GM12865 (cell line): ENCODE data around the gene FOXE1.

Experiments used
- DNase-seq: peaks from one replicate; pipeline ENCODE4 v3.0.0; 2010; ENCODE audit warnings: low read depth
- H3K4me3 ChIP-seq: 2 replicates; pipeline ENCODE4 v1.5.1; 2011; ENCODE audit warnings: mild to moderate bottlenecking, low read depth, low read length, control low read depth
- TF ChIP-seq, protein P1 (sequence below): IDR thresholded peaks from 2 replicates; pipeline ENCODE4 v1.5.1; 2011; ENCODE audit warnings: low read length, control low read depth, low read depth, inconsistent platforms; ENCODE audit not compliant: insufficient read depth; ENCODE audit errors: missing control alignments

The FOXE1 gene

DNA sequence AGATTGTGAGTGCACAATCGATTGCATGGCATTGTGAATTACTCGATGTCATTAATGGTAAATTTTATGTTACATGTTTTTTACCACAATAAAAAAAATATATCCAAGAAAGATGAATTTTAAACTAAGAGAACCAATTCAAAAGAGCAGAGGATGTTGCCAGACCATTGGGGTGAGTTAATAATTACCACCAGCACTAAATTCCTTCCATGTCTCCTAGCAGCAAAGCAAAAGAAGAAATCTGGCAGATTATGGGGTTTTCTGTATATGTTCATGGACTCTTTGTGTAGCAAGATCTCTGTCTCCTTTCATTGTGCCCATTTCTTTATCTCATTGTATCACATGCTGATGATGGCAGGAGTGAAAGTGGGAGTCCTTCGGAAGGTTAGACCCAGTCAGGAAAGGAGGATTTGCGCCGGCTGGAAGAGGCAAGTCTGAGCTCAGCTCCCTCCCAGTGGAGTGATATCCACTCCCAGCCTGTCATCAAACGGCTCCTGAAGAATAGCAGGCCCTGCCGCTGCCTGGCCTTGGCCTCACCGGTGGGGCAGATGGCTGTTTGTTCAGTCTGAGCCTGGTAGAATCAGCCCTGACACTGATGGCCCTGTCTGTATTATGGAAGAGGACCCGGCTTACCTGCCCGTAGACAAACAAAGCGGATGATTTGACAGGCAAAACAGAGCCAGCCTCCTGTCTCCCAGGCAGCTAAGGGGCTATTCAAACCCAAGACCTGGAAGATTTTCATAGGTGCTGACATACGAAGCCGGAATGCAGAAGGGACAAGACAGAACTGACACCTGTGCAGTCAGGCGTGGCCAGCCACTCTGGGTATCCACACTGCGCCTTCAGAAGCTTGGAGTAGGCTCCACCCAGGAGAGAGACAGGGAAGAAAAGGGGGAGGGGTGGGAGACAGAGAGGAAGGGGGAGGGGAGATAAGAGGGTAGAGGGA is 21.9 kb upstream of the FOXE1 start:
- TF ChIP-seq, protein P1, sequence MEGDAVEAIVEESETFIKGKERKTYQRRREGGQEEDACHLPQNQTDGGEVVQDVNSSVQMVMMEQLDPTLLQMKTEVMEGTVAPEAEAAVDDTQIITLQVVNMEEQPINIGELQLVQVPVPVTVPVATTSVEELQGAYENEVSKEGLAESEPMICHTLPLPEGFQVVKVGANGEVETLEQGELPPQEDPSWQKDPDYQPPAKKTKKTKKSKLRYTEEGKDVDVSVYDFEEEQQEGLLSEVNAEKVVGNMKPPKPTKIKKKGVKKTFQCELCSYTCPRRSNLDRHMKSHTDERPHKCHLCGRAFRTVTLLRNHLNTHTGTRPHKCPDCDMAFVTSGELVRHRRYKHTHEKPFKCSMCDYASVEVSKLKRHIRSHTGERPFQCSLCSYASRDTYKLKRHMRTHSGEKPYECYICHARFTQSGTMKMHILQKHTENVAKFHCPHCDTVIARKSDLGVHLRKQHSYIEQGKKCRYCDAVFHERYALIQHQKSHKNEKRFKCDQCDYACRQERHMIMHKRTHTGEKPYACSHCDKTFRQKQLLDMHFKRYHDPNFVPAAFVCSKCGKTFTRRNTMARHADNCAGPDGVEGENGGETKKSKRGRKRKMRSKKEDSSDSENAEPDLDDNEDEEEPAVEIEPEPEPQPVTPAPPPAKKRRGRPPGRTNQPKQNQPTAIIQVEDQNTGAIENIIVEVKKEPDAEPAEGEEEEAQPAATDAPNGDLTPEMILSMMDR, result no peak
- H3K4me3 ChIP-seq, result no peak overlapping the region

DNA sequence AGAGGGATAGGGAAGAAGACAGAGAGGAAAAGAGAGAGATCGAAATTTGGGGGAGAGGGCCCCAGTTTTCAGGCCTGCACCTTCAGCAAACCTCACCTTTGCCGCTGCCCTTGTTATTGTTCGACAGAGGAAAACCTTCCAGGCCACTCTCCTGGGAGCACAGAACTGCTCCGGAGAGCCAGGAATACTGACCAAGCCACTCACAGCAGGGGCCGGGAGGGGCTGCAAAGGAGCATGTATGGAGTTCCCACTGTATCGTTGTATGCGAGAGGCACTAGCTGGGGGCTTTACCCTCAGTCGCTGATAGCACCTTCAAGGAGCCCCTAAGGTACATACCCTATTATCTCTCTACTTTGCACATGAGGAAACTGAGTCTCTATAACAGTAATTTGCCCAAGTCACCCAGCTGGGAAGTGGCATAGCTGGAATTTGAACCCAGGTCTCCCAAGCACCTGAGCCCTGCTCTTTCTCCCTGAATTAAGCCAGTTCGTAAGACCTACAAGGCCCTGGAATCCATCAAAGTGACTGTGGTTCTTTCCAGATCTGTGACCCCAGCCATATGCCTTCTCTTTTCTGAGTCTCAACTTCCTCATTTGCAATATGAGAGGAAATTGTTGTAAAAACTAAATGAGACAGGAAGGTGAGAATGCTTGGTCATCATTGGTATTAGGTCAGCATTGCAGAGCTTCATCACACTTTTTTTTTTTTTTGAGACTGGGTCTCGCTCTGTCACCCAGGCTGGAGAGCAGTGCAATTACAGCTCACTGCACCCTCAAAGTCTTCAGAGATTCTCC is 21.0 kb upstream of the FOXE1 start:
- no peak overlapping the region for H3K4me3 ChIP-seq
- no peak for DNase-seq

More for the DNA sequence above, 21.9 kb upstream of the FOXE1 start:
- no peak for DNase-seq

DNA sequence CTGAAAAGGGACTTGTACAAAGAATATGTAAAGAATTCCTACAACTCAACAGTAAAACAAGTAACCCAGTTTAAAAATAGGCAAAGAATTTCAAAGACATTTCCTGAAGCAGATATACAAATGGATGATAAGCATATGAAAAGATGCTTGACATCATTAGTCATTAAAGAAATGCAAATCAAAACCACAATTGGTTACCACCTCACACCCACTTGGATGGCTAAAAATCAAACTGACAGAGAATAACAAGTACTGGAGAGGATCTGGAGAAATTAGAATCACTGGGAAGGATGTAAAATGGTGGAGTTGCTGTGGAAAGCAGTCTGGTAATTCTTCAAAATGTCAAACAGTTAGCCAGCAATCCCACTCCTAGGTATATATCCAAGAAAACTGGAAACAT is 12.5 kb upstream of the FOXE1 start:
- DNase-seq, result no peak
- TF ChIP-seq, protein P1, result no peak
- H3K4me3 ChIP-seq, result no peak overlapping the region

More for the DNA sequence above, 21.0 kb upstream of the FOXE1 start:
- TF ChIP-seq, protein P1, result no peak

DNA sequence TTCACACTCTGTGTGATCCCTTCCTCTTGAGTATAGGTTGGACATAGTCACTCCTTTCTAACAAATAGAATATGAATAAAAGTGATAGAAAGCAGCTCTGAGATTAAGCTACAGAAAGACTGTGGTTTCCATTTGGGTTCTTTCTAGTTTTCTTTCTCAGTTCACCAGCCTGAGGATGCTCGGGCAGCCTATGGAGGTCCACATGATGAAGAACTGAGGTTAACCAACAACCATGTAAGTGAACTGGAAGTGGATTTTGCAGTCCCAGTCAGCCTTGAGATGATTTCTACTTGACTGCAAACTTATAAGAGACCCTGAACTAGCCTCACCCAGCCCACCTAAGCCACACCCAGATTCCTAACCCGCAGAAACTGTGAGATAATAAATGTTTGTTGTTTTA is 10.1 kb upstream of the FOXE1 start:
- no peak overlapping the region for H3K4me3 ChIP-seq
- TF ChIP-seq, protein P1, result no peak
- no peak for DNase-seq

DNA sequence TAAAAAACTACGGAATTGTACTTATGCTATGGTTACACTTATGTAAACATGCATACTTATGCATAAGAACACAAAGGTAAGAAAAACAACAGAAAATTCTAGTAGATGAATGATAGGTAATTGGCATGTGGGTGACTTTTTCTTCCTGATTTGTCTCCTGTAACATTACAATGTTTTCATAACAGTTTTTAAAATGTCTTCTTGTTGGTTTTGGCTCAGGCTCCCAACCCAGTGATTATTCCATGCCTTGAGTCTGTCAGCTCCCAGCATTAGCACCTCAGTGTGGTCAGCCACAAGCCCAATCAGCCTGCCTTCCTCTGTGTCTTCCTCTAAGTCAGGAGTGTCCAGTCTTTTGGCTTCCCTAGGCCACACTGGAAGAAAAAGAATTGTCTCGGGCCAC is 7.9 kb upstream of the FOXE1 start:
- no peak overlapping the region for H3K4me3 ChIP-seq
- TF ChIP-seq, protein P1, result no peak
- DNase-seq, result no peak

DNA sequence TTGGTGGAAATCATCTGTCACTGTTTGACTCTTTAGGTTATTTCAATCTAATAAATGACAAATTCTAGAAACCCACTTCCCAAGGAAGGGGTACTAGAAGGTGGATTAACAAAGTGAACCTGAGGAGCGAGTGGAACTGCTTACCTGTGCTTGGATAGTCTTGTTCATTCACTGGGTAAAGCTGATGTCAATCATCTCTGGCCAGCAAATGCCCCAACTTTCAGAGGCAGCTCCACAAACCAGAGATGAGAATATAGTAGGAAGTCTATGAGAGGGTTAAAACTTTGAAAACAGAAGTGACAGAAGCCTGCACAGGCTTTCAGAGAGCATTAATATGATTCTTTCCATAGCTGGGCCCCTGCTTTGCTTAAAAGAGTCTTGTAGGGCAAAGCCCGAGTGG is 7.3 kb upstream of the FOXE1 start:
- no peak overlapping the region for H3K4me3 ChIP-seq
- no peak for DNase-seq
- TF ChIP-seq, protein P1, result no peak
